Mesenteric fat pad (tissue), 1 donor: Measurements from ENCODE around the gene POU4F1. TPM values are rescaled to one million over a fixed set of nuclear protein-coding genes. Genes with fewer than 3 reads are reported as not detected.
"Not testable (repeated sequence)": the region's sequence is repeated elsewhere in the genome, so short reads cannot be mapped to it uniquely, and the experiment has no call there.

ENCODE experiments used
- DNase-seq: peaks from one replicate; pipeline ENCODE4 v3.0.0-alpha.2; 2020; ENCODE audit warnings: low spot score
- long read RNA-seq: library from polyadenylated mRNA; unstranded; transcript quantifications from one replicate; pipeline ENCODE4 v2.0.0, GENCODE V29; 2020
- total RNA-seq: library from RNA; stranded (reverse); fragmentation: NEBNext Ultra II Directional; extraction: Animal tissue kit (Norgen Biotek cat#: 25700); gene quantifications from one replicate; pipeline ENCODE4 v1.2.1, GENCODE V29; 2021
- donor health status: DM: yes; HTN: yes; CAD: no.

The POU4F1 gene
- total RNA-seq, result not detected
- long read RNA-seq, result 0 reads

GRCh38 chr13:78603240-78603957 lies at the start of gene POU4F1:
POU4F1 (minus strand) TSS chr13:78603552; CDS start chr13:78603326, 226 bp downstream.
- no peak for DNase-seq

- no peak for DNase-seq
Observed at GRCh38 chr13:78652651-78653050, 49.3 kb upstream of the POU4F1 start.

- DNase-seq, result no peak
Observed at GRCh38 chr13:78650717-78651083, 47.3 kb upstream of the POU4F1 start.

GRCh38 chr13:78649997-78650716 lies 46.8 kb upstream of the POU4F1 start:
- no peak for DNase-seq

- not testable (repeated sequence) for DNase-seq
Observed at GRCh38 chr13:78647109-78647678, 43.8 kb upstream of the POU4F1 start.

GRCh38 chr13:78638216-78638615 lies 34.9 kb upstream of the POU4F1 start:
- DNase-seq, result no peak

GRCh38 chr13:78636495-78636894 lies 33.1 kb upstream of the POU4F1 start:
- no peak for DNase-seq

- DNase-seq, result no peak
Observed at GRCh38 chr13:78632996-78633395, 29.6 kb upstream of the POU4F1 start.

- no peak for DNase-seq
Observed at GRCh38 chr13:78631077-78631476, 27.7 kb upstream of the POU4F1 start.

GRCh38 chr13:78630511-78630910 lies 27.2 kb upstream of the POU4F1 start:
- no peak for DNase-seq

GRCh38 chr13:78625384-78625783 lies 22.0 kb upstream of the POU4F1 start:
- DNase-seq, result no peak

GRCh38 chr13:78623132-78623531 lies 19.8 kb upstream of the POU4F1 start:
- DNase-seq, result no peak

- DNase-seq, result no peak
Observed at GRCh38 chr13:78620936-78621470, 17.7 kb upstream of the POU4F1 start.

- DNase-seq, result no peak
Observed at GRCh38 chr13:78618411-78618810, 15.1 kb upstream of the POU4F1 start.

GRCh38 chr13:78611040-78611439 lies 7.7 kb upstream of the POU4F1 start:
- DNase-seq, result no peak

GRCh38 chr13:78610381-78610883 lies 7.1 kb upstream of the POU4F1 start:
- no peak for DNase-seq

GRCh38 chr13:78609464-78610205 lies 6.3 kb upstream of the POU4F1 start:
- no peak for DNase-seq

- DNase-seq, result no peak
Observed at GRCh38 chr13:78608688-78609463, 5.5 kb upstream of the POU4F1 start.

- no peak for DNase-seq
Observed at GRCh38 chr13:78608252-78608687, 4.9 kb upstream of the POU4F1 start.
